ENCODE measurements around the gene KCNMA1.

GRCh38 chr10:77290528-77291155 is 347.0 kb downstream of the KCNMA1 start:
- TF ChIP-seq EP300 (IDR thresholded peaks at IDR 0.05; ENCODE audit: borderline replicate concordance) (peak; percentile 65; the same call in 1 of the 2 replicates), CEBPB (IDR thresholded peaks at IDR 0.05) (no peak), REST (IDR thresholded peaks at IDR 0.05; ENCODE audit: low read depth) (no peak), FOXM1 (IDR thresholded peaks at IDR 0.05; ENCODE audit: borderline replicate concordance, low read depth) (0 out of 2 replicates have a peak, but pooled peaks have one; percentile 40), TEAD4 (IDR thresholded peaks at IDR 0.05) (peak; percentile 67)

Measured in Ishikawa (cell line).